Breast epithelium (tissue), 4 donors: ENCODE measurements around the gene MRTFB. TPM values are rescaled to one million over a fixed set of nuclear protein-coding genes. Genes with fewer than 3 reads are reported as not detected.

Source experiments
- DNase-seq, 2 donors: peaks; one replicate each; pipeline ENCODE4 v3.0.0-alpha.2; 2019; ENCODE audit warnings: low spot score in 2 of 2
- H3K27ac ChIP-seq, 2 donors: fragments of 200-600 bp; sonication (generic) in 1 of 2; one replicate each; pipeline ENCODE4 v1.5.1; 2016 to 2019; ENCODE audit warnings: mild to moderate bottlenecking in 1 of 2
- H3K27me3 ChIP-seq, 2 donors: fragments of 200-600 bp; sonication (generic) in 1 of 2; one replicate each; pipeline versions ENCODE4 v1.5.1 to v1.6.0; 2017 to 2019; ENCODE audit warnings: control low read depth in 1 of 2, mild to moderate bottlenecking in 1 of 2
- H3K36me3 ChIP-seq: fragments of 200-600 bp; one replicate; pipeline ENCODE4 v1.5.1; 2019
- H3K4me1 ChIP-seq, 2 donors: fragments of 200-600 bp; sonication (generic); one replicate each; pipeline ENCODE4 v1.5.1; 2016 to 2019; ENCODE audit warnings: control low read depth in 1 of 2
- H3K4me3 ChIP-seq, 3 donors: fragments of 200-600 bp; sonication (generic); 1 replicate in 2 of 3; 2 replicates in 1 of 3; pipeline ENCODE4 v1.5.1; 2016 to 2019; ENCODE audit warnings: mild to moderate bottlenecking in 3 of 3, moderate library complexity in 2 of 3
- H3K9me3 ChIP-seq, 2 donors: fragments of 200-600 bp; sonication (generic) in 1 of 2; one replicate each; pipeline ENCODE4 v1.5.1; 2016 to 2019; ENCODE audit warnings: control low read depth in 1 of 2
- POLR2A ChIP-seq: fragments of 450-650 bp; IDR thresholded peaks from one replicate; pipeline ENCODE4 v1.6.1; 2016; ENCODE audit warnings: antibody characterized with exemption, mild to moderate bottlenecking, moderate library complexity
- POLR2AphosphoS5 ChIP-seq, 3 donors: sonication (generic); formaldehyde crosslinking; IDR thresholded peaks; one replicate each; pipeline ENCODE4 v1.6.1; 2017; ENCODE audit warnings: antibody characterized with exemption in 3 of 3
- intact Hi-C: fragments of 100-400 bp; cut with DNase I; formaldehyde crosslinking; loops from one replicate; pipeline ENCODE4 v1.15.1; 2023; ENCODE audit warnings: low total_unique reads
- total RNA-seq, 3 donors: library from RNA; depleted of rRNA; stranded (reverse); fragments of >200 nt; gene quantifications; one replicate each; pipeline ENCODE4 v1.1.0, GENCODE V29; 2016
- TF ChIP-seq, protein P1 (sequence below), 3 donors: fragments of 450-650 bp; IDR thresholded peaks; one replicate each; pipeline ENCODE4 v1.5.1; 2016 to 2017; ENCODE audit warnings: antibody characterized with exemption in 3 of 3, mild to moderate bottlenecking in 3 of 3, moderate library complexity in 3 of 3

Gene MRTFB
- total RNA-seq, 3 donors from 2014 or later: 49.9 to 115 (median 83.6) TPM

GRCh38 chr16:14128097-14128496, 57.0 kb downstream of the MRTFB start:
- TF ChIP-seq, protein P1, sequence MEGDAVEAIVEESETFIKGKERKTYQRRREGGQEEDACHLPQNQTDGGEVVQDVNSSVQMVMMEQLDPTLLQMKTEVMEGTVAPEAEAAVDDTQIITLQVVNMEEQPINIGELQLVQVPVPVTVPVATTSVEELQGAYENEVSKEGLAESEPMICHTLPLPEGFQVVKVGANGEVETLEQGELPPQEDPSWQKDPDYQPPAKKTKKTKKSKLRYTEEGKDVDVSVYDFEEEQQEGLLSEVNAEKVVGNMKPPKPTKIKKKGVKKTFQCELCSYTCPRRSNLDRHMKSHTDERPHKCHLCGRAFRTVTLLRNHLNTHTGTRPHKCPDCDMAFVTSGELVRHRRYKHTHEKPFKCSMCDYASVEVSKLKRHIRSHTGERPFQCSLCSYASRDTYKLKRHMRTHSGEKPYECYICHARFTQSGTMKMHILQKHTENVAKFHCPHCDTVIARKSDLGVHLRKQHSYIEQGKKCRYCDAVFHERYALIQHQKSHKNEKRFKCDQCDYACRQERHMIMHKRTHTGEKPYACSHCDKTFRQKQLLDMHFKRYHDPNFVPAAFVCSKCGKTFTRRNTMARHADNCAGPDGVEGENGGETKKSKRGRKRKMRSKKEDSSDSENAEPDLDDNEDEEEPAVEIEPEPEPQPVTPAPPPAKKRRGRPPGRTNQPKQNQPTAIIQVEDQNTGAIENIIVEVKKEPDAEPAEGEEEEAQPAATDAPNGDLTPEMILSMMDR (IDR thresholded peaks at IDR 0.05): no peak
- TF ChIP-seq POLR2A (no peak), POLR2AphosphoS5 (IDR thresholded peaks at IDR 0.05) (no peak)
- no peak for DNase-seq
- H3K27ac ChIP-seq: no peak overlapping the region
- no peak overlapping the region for H3K4me3 ChIP-seq
- no peaks in the 10 kb centered on the region for H3K36me3 ChIP-seq
- no peaks in the 10 kb centered on the region for H3K27me3 ChIP-seq
- H3K9me3 ChIP-seq: no peaks in the 10 kb centered on the region
- peaks cover 0 to 7% of the 10 kb centered on the region in 2 donors for H3K4me1 ChIP-seq
- intact Hi-C loops: no loop called here

- Histone ChIP-seq H3K9me3 (no peaks in the 10 kb centered on the region), H3K36me3 (no peaks in the 10 kb centered on the region), H3K27me3 (no peaks in the 10 kb centered on the region), H3K4me1 (peaks cover 0 to 7% of the 10 kb centered on the region in 2 donors), H3K27ac (no peak overlapping the region), H3K4me3 (no peak overlapping the region)
- intact Hi-C loops: no loop called here
- TF ChIP-seq, protein P1 (IDR thresholded peaks at IDR 0.05): no peak
- TF ChIP-seq POLR2A: no peak
- TF ChIP-seq POLR2AphosphoS5 (IDR thresholded peaks at IDR 0.05): no peak
- no peak for DNase-seq
These were observed 58.4 kb downstream of the MRTFB start for GRCh38 chr16:14129502-14129901.

DNA sequence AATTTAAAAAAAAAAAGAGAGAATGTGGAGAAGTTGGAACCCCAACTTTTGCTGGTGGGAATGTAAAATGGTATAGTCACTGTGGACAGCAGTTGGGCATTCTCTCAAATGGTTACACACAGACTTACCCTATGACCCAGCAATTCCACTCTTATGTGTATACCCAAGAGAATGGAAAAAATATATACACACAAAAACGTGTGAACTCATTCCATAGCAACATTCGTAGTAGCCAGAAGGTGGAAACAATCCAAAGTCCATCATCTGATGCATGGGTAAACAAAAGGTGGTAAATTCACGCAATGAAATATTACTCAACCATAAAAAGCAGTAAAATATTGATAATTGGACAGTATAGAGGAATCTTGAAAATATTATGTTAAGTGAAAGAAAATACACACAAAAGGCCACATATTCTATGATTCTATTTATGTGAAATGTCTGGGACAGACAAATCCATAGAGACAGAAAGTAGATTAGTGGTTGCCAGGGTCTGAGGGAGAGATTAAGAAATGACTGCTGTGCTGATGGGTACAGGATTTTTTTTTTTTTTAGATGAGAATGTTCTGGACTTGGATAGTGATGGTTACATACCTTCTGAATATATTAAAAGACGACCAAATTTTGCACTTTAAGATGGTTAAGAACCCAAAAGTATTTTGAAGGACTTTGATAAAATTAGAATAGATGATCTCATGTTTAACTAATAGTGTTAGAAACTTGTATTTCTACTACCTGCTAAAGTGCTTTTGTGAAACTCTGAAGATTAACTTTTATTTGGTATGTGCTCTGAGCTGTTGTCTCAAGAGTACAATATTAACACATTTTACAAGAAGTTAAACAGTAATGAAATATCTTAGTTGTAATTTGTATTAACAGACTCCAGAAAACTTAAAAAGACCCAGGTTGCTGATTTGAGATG, 60.9 kb downstream of the MRTFB start:
- no peaks in the 10 kb centered on the region for H3K36me3 ChIP-seq
- H3K4me1 ChIP-seq: no peaks in the 10 kb centered on the region
- TF ChIP-seq, protein P1 (IDR thresholded peaks at IDR 0.05): no peak
- TF ChIP-seq POLR2A (no peak), POLR2AphosphoS5 (IDR thresholded peaks at IDR 0.05) (no peak)
- H3K27me3 ChIP-seq: no peaks in the 10 kb centered on the region
- intact Hi-C loops: loop anchor here (2.0 kb wide), 1 partner anchor 53 kb away; no protein-coding TSS in a partner anchor
- H3K27ac ChIP-seq: no peak overlapping the region
- no peaks in the 10 kb centered on the region for H3K9me3 ChIP-seq
- DNase-seq: no peak
- H3K4me3 ChIP-seq: no peak overlapping the region

DNA sequence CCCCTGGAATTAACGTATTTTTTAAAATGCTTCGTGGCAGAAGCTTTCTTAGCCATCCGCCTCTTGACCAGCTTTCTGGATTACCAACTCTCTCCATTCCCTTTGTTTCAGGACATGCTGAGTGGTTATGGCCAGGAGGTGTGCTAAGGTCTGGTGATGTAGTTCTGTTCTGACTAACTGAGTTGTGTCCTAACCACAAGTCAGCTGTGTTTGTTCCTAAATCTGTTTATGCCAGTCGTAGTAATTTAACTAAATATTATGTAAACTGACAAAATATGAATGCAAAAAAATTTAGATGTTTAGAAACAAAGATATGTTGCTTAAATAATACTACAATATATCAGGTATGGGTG, 61.6 kb downstream of the MRTFB start:
- H3K4me3 ChIP-seq: no peak overlapping the region
- no peak for DNase-seq
- H3K36me3 ChIP-seq: no peaks in the 10 kb centered on the region
- intact Hi-C loops: no loop called here
- H3K4me1 ChIP-seq: no peaks in the 10 kb centered on the region
- H3K27ac ChIP-seq: no peak overlapping the region
- H3K27me3 ChIP-seq: no peaks in the 10 kb centered on the region
- H3K9me3 ChIP-seq: no peaks in the 10 kb centered on the region
- TF ChIP-seq, protein P1 (IDR thresholded peaks at IDR 0.05): no peak
- TF ChIP-seq POLR2AphosphoS5 (IDR thresholded peaks at IDR 0.05): no peak
- TF ChIP-seq POLR2A: no peak

DNA sequence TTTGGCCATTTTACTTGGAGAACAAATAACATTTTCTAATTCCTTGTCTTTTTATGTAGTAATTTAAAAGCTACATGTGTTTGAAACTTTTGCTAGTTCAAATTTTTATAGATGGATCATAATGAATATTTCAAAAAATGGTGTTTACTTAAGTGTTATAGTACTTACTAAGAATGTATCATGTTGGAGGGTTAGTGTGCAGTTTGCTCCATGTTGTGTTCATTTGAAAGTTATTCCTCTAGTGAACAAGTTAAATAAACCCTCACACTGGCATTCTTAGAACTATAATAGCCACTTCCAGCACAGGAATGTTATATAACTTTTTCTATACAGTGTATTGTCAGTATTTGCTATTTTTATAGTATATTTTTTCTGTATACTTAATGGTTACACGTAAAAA, 62.8 kb downstream of the MRTFB start:
- TF ChIP-seq, protein P1 (IDR thresholded peaks at IDR 0.05): no peak
- TF ChIP-seq POLR2AphosphoS5 (IDR thresholded peaks at IDR 0.05) (no peak), POLR2A (no peak)
- Histone ChIP-seq H3K27me3 (no peaks in the 10 kb centered on the region), H3K27ac (no peak overlapping the region), H3K9me3 (no peaks in the 10 kb centered on the region), H3K36me3 (no peaks in the 10 kb centered on the region), H3K4me3 (no peak overlapping the region), H3K4me1 (no peaks in the 10 kb centered on the region)
- DNase-seq: no peak
- intact Hi-C loops: no loop called here
